ENCODE data around the gene DHX38.
"Not testable (repeated sequence)": the region's sequence is repeated elsewhere in the genome, so short reads cannot be mapped to it uniquely, and the experiment has no call there.

GRCh38 chr16:72075067-72075466 is 18.6 kb upstream of the DHX38 start:
- TF ChIP-seq CTCF (IDR thresholded peaks at IDR 0.05; ENCODE audit: extremely low read depth in 1 of 2, insufficient read depth in 1 of 2, low read depth in 1 of 2, low read length in 2 of 2); EZH2 (IDR thresholded peaks at IDR 0.05; ENCODE audit: borderline replicate concordance, low read depth, low read length, severe bottlenecking): not testable (repeated sequence)
